Trophoblast cell (in vitro differentiated cells and primary cell): ENCODE results near the gene C20orf173. TPM values are rescaled to one million over a fixed set of nuclear protein-coding genes. Genes with fewer than 3 reads are reported as not detected.
A peak's percentile ranks its signal among the peaks of the same experiment; 100 is the strongest.

Experiments
- DNase-seq, 2 donors: peaks; one replicate each; pipeline ENCODE4 v3.0.0-alpha.2; 2016
- H2AFZ ChIP-seq: 2 replicates; pipeline ENCODE4 v1.6.1; 2013; ENCODE audit warnings: low read length, moderate library complexity, mild to moderate bottlenecking; ENCODE audit not compliant: insufficient read depth, poor library complexity
- H2AK5ac ChIP-seq: 2 replicates; pipeline ENCODE4 v1.6.1; 2013; ENCODE audit warnings: mild to moderate bottlenecking, low read length
- H2BK120ac ChIP-seq: 2 replicates; pipeline ENCODE4 v1.6.1; 2013; ENCODE audit warnings: low read length, mild to moderate bottlenecking, moderate library complexity; ENCODE audit not compliant: insufficient read depth, poor library complexity
- H2BK12ac ChIP-seq: 2 replicates; pipeline ENCODE4 v1.6.1; 2013; ENCODE audit warnings: mild to moderate bottlenecking, low read length, moderate library complexity
- H2BK5ac ChIP-seq: 2 replicates; pipeline ENCODE4 v1.6.1; 2013; ENCODE audit warnings: low read length, low read depth, moderate library complexity, mild to moderate bottlenecking; ENCODE audit not compliant: poor library complexity
- H3K14ac ChIP-seq: 2 replicates; pipeline ENCODE4 v1.6.1; 2013; ENCODE audit warnings: mild to moderate bottlenecking, low read length
- H3K18ac ChIP-seq: 2 replicates; pipeline ENCODE4 v1.6.1; 2013; ENCODE audit warnings: mild to moderate bottlenecking, low read length
- H3K23ac ChIP-seq: 2 replicates; pipeline ENCODE4 v1.6.1; 2013; ENCODE audit warnings: low read length
- H3K27ac ChIP-seq: 2 replicates; pipeline ENCODE4 v1.5.1; 2013; ENCODE audit warnings: low read depth, mild to moderate bottlenecking, inconsistent platforms, low read length, moderate library complexity
- H3K27me3 ChIP-seq: 2 replicates; pipeline ENCODE4 v1.6.1; 2013; ENCODE audit warnings: inconsistent platforms, mild to moderate bottlenecking, low read length, moderate library complexity; ENCODE audit not compliant: insufficient read depth
- H3K36me3 ChIP-seq, 2 experiments: 1 replicate in 1 of 2; 2 replicates in 1 of 2; pipeline ENCODE4 v1.6.1; 2013; ENCODE audit warnings: low read length in 2 of 2, mild to moderate bottlenecking in 2 of 2, moderate library complexity in 1 of 2; ENCODE audit not compliant: insufficient read depth in 2 of 2, control insufficient read depth in 1 of 2
- H3K4ac ChIP-seq: 2 replicates; pipeline ENCODE4 v1.6.1; 2013; ENCODE audit warnings: low read depth, mild to moderate bottlenecking, low read length, moderate library complexity
- H3K4me1 ChIP-seq, 2 experiments: 1 replicate in 1 of 2; 2 replicates in 1 of 2; pipeline ENCODE4 v1.6.1; 2013; ENCODE audit warnings: low read length in 2 of 2, mild to moderate bottlenecking in 2 of 2, moderate library complexity in 1 of 2; ENCODE audit not compliant: insufficient read depth in 2 of 2, control insufficient read depth in 1 of 2
- H3K4me2 ChIP-seq: 2 replicates; pipeline ENCODE4 v1.6.1; 2013; ENCODE audit warnings: inconsistent platforms, mild to moderate bottlenecking, low read length, moderate library complexity
- H3K4me3 ChIP-seq: 2 replicates; pipeline ENCODE4 v1.5.1; 2013; ENCODE audit warnings: mild to moderate bottlenecking, low read depth, low read length, inconsistent platforms
- H3K79me1 ChIP-seq: one replicate; pipeline ENCODE4 v1.6.1; 2013; ENCODE audit warnings: low read length
- H3K79me2 ChIP-seq: 2 replicates; pipeline ENCODE4 v1.6.1; 2013; ENCODE audit warnings: low read length, mild to moderate bottlenecking; ENCODE audit not compliant: control insufficient read depth, insufficient read depth, poor library complexity
- H3K9ac ChIP-seq: 2 replicates; pipeline ENCODE4 v1.6.1; 2013; ENCODE audit warnings: mild to moderate bottlenecking, low read length
- H3K9me3 ChIP-seq: 2 replicates; pipeline ENCODE4 v1.6.1; 2013; ENCODE audit warnings: low read depth, mild to moderate bottlenecking, control low read depth, inconsistent platforms, low read length; ENCODE audit not compliant: insufficient read depth
- H4K12ac ChIP-seq: 2 replicates; pipeline ENCODE4 v1.6.1; 2013; ENCODE audit warnings: low read depth, mild to moderate bottlenecking, low read length, moderate library complexity
- H4K8ac ChIP-seq: 2 replicates; pipeline ENCODE4 v1.6.1; 2013; ENCODE audit warnings: low read depth, mild to moderate bottlenecking, low read length, moderate library complexity
- H4K91ac ChIP-seq: one replicate; pipeline ENCODE4 v1.6.1; 2013; ENCODE audit warnings: low read depth, mild to moderate bottlenecking, low read length, moderate library complexity
- WGBS: extraction: QIAGEN DNeasy Blood & Tissue Kit; methylation state at CpG from one replicate; pipeline ENCODE4 v1.1.7; 2013; ENCODE audit warnings: missing lambda C conversion rate; ENCODE audit not compliant: insufficient read length, insufficient coverage; ENCODE audit errors: extremely low coverage; 5-methylcytosine and 5-hydroxymethylcytosine counted together
- polyA plus RNA-seq: library from polyadenylated mRNA; stranded (reverse); fragments of 200-250 nt; gene quantifications from 2 replicates; pipeline ENCODE4 v1.2.3, GENCODE V29; 2013

The C20orf173 gene, protein sequence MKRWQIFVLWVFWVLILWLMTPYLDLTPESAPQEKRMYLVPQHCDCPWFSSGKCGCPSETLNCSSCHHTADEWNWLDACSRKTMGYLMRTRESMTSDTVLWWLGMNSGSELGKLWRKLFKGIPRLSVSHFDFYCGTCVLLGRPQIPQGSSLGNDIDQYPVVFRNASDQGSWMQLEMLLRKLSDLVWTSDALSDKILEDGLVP
- not detected in 2 replicates for polyA plus RNA-seq

DNA sequence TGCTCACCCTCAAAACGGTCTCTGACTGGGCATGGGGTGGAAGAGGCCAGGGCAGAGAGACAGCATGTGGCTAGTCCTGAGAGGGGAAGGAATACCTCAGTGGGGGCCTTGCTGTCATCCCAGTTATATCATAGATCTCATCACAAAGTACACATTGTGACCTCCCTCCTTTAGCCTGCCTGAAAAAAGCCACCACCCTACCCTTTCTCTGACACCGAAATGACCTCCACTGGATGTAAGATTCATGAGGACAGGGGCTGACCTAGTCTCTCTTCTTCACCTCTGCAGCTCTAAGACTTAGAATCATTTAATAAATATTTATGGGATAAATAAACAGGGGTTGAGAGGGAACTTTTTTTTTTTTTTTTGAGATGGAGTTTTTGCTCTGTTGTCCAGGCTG lies at the start of gene C20orf173:
Gene C20orf173 (minus strand): TSS at position 101 of the 400 bp plus-strand sequence. CDS start 279 bp downstream, outside the sequence.
- H3K9ac ChIP-seq: no peak within 1 kb of the TSS
- H3K4me1 ChIP-seq: no peaks in the 10 kb centered on the region
- H3K79me2 ChIP-seq: no peaks in the 10 kb centered on the region
- H3K14ac ChIP-seq: no peak within 1 kb of the TSS
- H2BK5ac ChIP-seq: no peak within 1 kb of the TSS
- no peak within 1 kb of the TSS for H3K4ac ChIP-seq
- H3K4me3 ChIP-seq: no peak within 1 kb of the TSS
- no peak within 1 kb of the TSS for H4K91ac ChIP-seq
- H3K23ac ChIP-seq: no peak within 1 kb of the TSS
- H3K79me1 ChIP-seq: no peaks in the 10 kb centered on the region
- H3K18ac ChIP-seq: no peak within 1 kb of the TSS
- no peak for DNase-seq
- H3K27me3 ChIP-seq: no peaks in the 10 kb centered on the region
- H2AK5ac ChIP-seq: no peak within 1 kb of the TSS
- peaks cover 4% of the 10 kb centered on the region for H3K9me3 ChIP-seq
- no CpG with 5 or more reads among the region's 2 CpGs for WGBS
- no peak within 1 kb of the TSS for H2BK12ac ChIP-seq
- no peak within 1 kb of the TSS for H4K8ac ChIP-seq
- H2BK120ac ChIP-seq: no peak within 1 kb of the TSS
- no peak within 1 kb of the TSS for H2AFZ ChIP-seq
- H3K36me3 ChIP-seq: no peaks in the 10 kb centered on the region
- H3K4me2 ChIP-seq: no peak within 1 kb of the TSS
- no peak within 1 kb of the TSS for H4K12ac ChIP-seq
- H3K27ac ChIP-seq: no peak within 1 kb of the TSS

DNA sequence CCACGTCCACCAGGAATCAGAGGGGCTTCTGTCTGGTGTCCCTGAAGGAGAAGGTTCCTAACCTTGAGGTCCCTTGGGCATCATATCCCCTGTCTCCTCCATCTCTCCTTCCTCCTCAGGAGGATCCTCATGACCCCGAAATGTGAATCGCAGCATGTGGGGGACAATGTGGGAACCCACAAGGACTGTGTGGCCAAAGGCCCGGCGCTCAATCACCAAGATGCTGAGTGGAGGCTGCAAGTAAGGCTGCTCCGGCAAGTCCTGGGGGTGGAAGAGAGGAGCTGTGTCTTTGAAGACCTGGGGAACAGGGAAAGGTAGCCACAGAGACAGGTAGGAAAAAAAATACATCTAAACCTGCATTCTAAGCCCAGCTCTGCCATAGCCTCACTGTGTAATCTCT lies 49.7 kb upstream of the C20orf173 start:
- Histone ChIP-seq H2BK12ac (no peak overlapping the region), H3K14ac (no peak overlapping the region), H3K18ac (no peak overlapping the region), H3K9me3 (peaks cover 2% of the 10 kb centered on the region), H3K4me2 (no peak overlapping the region), H3K23ac (no peak overlapping the region), H3K79me1 (no peaks in the 10 kb centered on the region), H3K27me3 (no peaks in the 10 kb centered on the region), H3K9ac (no peak overlapping the region), H3K36me3 (no peaks in the 10 kb centered on the region), H4K91ac (no peak overlapping the region), H4K12ac (no peak overlapping the region), H3K79me2 (no peaks in the 10 kb centered on the region), H2AFZ (no peak overlapping the region), H4K8ac (no peak overlapping the region), H3K4me1 (no peaks in the 10 kb centered on the region), H3K4me3 (no peak overlapping the region), H2AK5ac (no peak overlapping the region), H2BK120ac (no peak overlapping the region), H3K4ac (no peak overlapping the region), H3K27ac (no peak overlapping the region), H2BK5ac (no peak overlapping the region)
- WGBS: no CpG with 5 or more reads among the region's 6 CpGs
- no peak for DNase-seq

DNA sequence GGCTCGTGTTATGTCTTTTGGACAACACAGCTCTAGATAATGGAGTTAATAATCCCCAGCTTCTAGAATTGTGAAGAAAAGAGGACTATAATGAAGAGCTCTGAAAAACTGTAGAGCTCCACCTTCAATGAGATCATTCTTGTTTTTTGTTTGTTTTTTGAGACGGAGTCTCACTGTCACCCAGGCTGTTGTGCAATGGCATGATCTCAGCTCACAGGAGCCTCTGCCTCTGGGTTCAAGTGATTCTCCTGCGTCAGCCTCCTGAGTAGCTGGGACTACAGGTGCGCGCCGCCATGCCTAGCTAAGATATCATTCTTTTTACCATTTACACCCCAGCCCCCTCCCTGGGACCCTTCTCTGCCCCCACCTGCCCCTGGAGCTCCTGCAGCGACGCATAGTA lies 49.0 kb upstream of the C20orf173 start:
- H3K23ac ChIP-seq: no peak overlapping the region
- no peak overlapping the region for H2BK5ac ChIP-seq
- peak; percentile 44 to 47 for DNase-seq
- no peak overlapping the region for H3K4ac ChIP-seq
- no peaks in the 10 kb centered on the region for H3K79me2 ChIP-seq
- H3K27ac ChIP-seq: no peak overlapping the region
- WGBS: no CpG with 5 or more reads among the region's 8 CpGs
- H2BK12ac ChIP-seq: no peak overlapping the region
- H3K4me1 ChIP-seq: no peaks in the 10 kb centered on the region
- H3K4me3 ChIP-seq: no peak overlapping the region
- no peak overlapping the region for H2BK120ac ChIP-seq
- no peak overlapping the region for H2AFZ ChIP-seq
- H4K12ac ChIP-seq: no peak overlapping the region
- no peak overlapping the region for H4K91ac ChIP-seq
- no peaks in the 10 kb centered on the region for H3K36me3 ChIP-seq
- H3K79me1 ChIP-seq: no peaks in the 10 kb centered on the region
- no peaks in the 10 kb centered on the region for H3K27me3 ChIP-seq
- H4K8ac ChIP-seq: no peak overlapping the region
- no peak overlapping the region for H2AK5ac ChIP-seq
- H3K14ac ChIP-seq: no peak overlapping the region
- no peak overlapping the region for H3K9ac ChIP-seq
- no peak overlapping the region for H3K4me2 ChIP-seq
- no peak overlapping the region for H3K18ac ChIP-seq
- no peaks in the 10 kb centered on the region for H3K9me3 ChIP-seq

GRCh38 chr20:35576816-35577215 lies 47.4 kb upstream of the C20orf173 start:
- Histone ChIP-seq H2AFZ (no peak overlapping the region), H4K12ac (no peak overlapping the region), H2AK5ac (no peak overlapping the region), H3K4me1 (no peaks in the 10 kb centered on the region), H3K9me3 (peaks cover 3% of the 10 kb centered on the region), H4K91ac (no peak overlapping the region), H3K23ac (no peak overlapping the region), H3K9ac (no peak overlapping the region), H4K8ac (no peak overlapping the region), H3K36me3 (no peaks in the 10 kb centered on the region), H3K14ac (no peak overlapping the region), H3K4me2 (no peak overlapping the region), H3K79me2 (no peaks in the 10 kb centered on the region), H2BK12ac (no peak overlapping the region), H3K4me3 (no peak overlapping the region), H3K4ac (no peak overlapping the region), H3K27ac (no peak overlapping the region), H3K27me3 (no peaks in the 10 kb centered on the region), H2BK120ac (no peak overlapping the region), H2BK5ac (no peak overlapping the region), H3K79me1 (no peaks in the 10 kb centered on the region), H3K18ac (no peak overlapping the region)
- no peak for DNase-seq
- WGBS: no CpG with 5 or more reads among the region's 3 CpGs
